RCC 7860 (cell line): ENCODE data around the gene MCL1.
"Not testable (repeated sequence)": the region's sequence is repeated elsewhere in the genome, so short reads cannot be mapped to it uniquely, and the experiment has no call there.

Experiments
- DNase-seq: peaks from one replicate; pipeline ENCODE4 v3.0.0-alpha.2; 2015; ENCODE audit warnings: low spot score
- FAIRE-seq: peaks from 2 replicates; lab custom pipeline; 2012; peaks lifted over from hg19 to GRCh38; lab: Jason Lieb, UNC

The MCL1 gene

GRCh38 chr1:150603711-150604110, 24.3 kb upstream of the MCL1 start:
- FAIRE-seq (no peak), DNase-seq (no peak)

DNA sequence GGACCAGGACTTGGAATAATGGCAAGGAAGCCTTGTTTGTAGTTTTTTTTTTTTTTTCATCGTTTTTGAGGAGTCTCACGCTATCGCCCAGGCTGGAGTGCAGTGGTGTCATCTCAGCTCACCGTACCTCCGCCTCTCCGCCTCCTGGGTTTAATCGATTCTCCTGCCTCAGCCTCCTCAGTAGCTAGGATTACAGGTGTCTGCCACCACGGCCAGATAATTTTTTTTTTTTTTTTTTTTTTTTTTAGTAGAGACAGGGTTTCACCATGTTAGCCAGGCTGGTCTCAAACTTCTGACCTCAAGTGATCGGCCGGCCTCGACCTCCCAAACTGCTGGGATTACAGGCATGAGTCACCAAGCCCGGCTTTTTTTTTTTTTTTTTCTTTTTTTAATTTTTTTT, 23.0 kb upstream of the MCL1 start:
- FAIRE-seq = not testable (repeated sequence)

DNA sequence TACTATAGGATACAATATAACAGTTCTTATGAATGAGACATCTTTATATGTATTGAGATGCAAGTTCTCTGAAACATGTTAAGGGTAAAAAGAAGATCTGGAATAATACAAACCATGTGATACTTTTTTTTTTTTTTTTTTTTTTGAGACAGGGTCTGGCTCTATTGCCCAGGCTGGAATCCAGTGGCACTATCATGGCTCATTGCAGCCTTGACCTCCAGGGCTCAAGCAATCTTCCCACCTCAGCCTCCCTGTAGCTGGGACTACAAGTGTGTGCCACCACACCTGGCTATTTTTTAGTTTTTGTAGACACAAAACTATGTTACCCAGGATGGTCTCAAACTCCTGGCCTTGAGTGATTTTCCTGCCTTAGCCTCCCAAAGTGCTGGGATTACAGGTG, 22.1 kb upstream of the MCL1 start:
- DNase-seq (no peak), FAIRE-seq (no peak)

More for the DNA sequence above, 23.0 kb upstream of the MCL1 start:
- DNase-seq = not testable (repeated sequence)

GRCh38 chr1:150598346-150598745, 18.9 kb upstream of the MCL1 start:
- not testable (repeated sequence) for FAIRE-seq

DNA sequence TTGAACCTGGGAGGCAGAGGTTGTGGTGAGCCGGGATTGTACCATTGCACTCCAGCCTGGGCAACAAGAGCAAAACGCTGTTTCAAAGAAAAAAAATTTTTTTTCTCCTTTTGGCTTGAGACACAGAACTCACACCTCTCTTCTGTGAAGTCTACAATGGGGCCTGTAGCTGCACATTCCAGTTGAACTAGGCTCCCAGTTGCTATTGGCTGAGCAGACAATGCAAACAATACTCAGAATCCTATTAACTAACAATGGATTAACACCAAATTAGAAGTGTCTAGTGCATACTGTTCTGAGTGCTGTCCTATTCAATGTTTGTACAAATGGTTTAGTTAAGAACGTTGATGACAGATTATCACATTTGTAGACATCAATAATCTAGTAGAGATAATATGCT, 17.6 kb upstream of the MCL1 start:
- FAIRE-seq = no peak
- DNase-seq = no peak

More at GRCh38 chr1:150598346-150598745, 18.9 kb upstream of the MCL1 start:
- not testable (repeated sequence) for DNase-seq

- no peak for FAIRE-seq
- DNase-seq = no peak
Measured at GRCh38 chr1:150596095-150596892, 16.9 kb upstream of the MCL1 start.

GRCh38 chr1:150582371-150582770, 3.0 kb upstream of the MCL1 start:
- DNase-seq (no peak), FAIRE-seq (no peak)

GRCh38 chr1:150581962-150582361, 2.6 kb upstream of the MCL1 start:
- FAIRE-seq, DNase-seq: not testable (repeated sequence)

GRCh38 chr1:150581437-150581836, 2.0 kb upstream of the MCL1 start:
- DNase-seq, FAIRE-seq: not testable (repeated sequence)

DNA sequence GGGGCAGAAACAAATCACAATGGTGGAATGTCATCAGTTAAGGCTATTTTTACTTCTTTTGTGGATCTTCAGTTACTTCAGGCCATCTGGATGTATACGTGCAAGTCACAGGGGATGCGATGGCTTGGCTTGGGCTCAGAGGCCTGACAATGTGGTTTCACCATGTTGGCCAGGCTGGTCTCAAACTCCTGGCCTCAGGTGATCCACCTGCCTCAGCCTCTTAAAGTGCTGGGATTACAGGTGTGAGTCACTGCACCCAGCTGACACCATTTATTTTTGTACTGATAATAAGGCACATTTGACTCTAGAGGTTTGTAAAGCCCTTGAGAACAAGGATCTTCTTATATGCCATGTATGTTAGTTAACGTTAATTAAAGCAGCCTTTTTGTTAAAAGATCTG, 1.6 kb upstream of the MCL1 start:
- not testable (repeated sequence) for FAIRE-seq, DNase-seq

DNA sequence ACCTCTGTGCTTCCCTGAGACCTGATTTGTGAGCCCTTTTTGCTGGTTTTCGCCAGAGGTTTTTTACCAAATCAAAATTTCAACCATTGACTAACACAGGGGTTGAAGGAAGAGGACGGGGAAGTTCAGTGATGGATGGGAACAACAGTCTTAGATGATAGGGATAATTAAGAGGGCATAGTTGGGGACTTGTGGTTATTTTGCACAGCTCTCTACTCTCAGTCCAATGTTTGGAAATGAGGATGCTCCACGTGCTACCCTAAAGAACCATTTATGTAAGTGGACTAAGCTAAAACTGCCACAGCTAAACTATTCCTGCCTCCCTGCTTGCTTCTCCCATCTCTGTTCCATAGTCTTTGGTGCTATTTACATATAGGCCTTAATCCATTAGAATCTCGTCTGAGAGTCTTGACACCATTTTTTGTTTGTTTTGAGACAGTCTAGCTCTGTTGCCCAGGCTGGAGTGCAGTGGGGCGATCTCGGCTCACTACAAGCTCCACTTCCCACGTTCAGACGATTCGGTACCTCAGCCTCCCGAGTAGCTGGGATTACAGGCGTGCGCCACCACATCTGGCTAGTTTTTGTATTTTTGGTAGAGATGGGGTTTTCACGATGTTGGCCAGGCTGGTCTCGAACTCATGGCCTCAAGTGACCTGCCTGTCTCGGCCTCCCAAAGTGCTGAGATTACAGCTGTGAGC, 684 bp upstream of the MCL1 start:
- DNase-seq (no peak), FAIRE-seq (no peak)

DNA sequence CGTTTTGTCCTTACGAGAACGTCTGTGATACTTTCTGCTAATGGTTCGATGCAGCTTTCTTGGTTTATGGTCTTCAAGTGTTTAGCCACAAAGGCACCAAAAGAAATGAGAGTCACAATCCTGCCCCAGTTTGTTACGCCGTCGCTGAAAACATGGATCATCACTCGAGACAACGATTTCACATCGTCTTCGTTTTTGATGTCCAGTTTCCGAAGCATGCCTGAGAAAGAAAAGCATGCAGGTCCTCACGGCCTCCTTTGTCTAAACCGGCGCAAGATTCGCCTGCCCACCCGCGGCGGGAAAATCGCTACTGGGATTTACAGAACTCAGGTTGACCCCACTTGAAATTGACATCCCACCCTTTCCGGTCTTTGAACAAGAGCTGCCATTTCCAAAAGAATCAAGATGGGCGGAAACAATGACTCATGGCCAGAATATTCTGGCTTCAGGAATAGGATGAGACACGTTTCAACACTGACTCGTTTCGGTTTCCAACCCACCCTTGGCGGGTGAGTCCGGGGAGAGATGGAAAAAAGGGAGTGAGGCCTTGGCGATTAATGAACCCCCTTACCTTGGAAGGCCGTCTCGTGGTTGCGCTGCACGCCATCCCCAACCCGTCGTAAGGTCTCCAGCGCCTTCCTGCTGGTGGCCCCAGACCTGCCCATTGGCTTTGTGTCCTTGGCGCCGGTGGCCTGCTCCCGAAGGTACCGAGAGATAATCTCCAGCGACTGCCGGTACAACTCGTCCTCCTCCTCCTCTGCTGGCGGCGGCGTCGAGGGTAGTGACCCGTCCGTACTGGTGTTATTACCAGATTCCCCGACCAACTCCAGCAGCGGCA, 919 bp downstream of the MCL1 start:
- peak; percentile 40 for FAIRE-seq
- peak; percentile 81 for DNase-seq

DNA sequence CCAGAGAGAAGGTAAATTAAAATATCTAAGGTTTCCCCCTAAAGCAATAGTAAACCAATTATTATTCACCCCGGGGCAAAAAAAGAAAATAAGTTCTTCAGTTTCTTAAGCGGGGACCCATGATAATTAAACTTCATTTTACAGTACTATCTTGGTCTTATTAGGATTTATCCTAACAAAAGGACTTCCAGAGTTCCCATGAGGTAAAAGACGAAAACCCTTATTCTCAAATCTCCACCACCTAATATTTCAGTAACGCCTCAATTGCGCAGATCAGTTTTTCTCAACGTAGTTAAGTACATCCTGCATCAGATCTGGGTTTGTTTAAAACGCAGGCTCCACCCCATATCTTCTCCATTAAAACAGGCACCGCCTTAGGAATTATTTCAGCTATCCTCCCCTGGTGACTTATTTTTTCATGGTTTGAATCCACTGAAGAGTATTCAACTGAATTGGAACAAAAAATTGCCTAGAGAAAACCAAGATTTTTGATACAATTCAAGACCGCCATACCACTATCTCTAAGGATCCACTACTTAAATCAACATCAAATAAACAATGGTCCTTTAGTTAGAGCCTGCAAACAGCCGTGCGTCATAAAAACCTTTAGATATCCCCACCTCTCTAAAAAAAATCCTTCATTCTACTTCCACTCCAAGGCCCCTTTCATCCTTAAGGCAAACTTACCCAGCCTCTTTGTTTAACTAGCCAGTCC, 1.7 kb downstream of the MCL1 start:
- no peak for FAIRE-seq
- DNase-seq = no peak

- DNase-seq (no peak), FAIRE-seq (no peak)
Measured at GRCh38 chr1:150576794-150577556, 2.4 kb downstream of the MCL1 start.

DNA sequence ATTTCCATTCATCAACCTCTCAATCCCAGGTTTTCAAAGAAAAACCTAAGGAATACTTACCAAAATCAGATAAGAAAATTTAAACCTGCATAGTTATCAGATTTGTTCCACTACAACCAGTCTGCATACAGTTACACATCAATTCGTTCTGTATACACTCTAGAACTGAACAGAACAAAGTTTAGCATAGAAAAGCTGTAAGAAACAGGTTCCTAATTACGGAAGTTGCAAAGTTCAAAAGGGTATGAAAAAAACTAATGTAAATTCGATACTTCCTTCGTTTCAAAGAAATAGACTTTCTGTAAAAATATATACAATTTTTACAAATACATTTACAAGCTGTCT, 3.1 kb downstream of the MCL1 start:
- no peak for FAIRE-seq

GRCh38 chr1:150575518-150576366, 3.7 kb downstream of the MCL1 start:
- no peak for DNase-seq

More for the DNA sequence above, 3.1 kb downstream of the MCL1 start:
- DNase-seq = no peak

DNA sequence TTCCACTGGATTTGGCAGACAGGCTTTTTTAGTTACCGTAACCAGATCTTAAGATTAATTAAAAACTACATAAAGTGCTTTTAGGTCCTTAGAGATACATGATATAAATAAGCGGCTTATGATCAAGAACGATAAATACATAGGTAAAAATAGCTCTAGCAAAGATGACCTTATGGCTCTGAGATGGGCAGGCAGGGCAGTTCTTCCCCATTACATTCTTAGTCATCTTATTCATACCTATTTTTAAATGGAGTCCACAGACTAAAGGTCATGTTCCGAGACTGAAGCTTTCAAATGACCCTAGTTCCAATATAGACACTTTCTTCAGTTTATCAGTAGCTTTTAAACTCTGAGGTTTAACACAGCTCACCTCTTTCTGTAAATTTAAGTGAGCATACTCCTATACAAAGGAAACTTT, 4.3 kb downstream of the MCL1 start:
- no peak for DNase-seq
- no peak for FAIRE-seq

More at GRCh38 chr1:150575518-150576366, 3.7 kb downstream of the MCL1 start:
- FAIRE-seq = no peak

DNA sequence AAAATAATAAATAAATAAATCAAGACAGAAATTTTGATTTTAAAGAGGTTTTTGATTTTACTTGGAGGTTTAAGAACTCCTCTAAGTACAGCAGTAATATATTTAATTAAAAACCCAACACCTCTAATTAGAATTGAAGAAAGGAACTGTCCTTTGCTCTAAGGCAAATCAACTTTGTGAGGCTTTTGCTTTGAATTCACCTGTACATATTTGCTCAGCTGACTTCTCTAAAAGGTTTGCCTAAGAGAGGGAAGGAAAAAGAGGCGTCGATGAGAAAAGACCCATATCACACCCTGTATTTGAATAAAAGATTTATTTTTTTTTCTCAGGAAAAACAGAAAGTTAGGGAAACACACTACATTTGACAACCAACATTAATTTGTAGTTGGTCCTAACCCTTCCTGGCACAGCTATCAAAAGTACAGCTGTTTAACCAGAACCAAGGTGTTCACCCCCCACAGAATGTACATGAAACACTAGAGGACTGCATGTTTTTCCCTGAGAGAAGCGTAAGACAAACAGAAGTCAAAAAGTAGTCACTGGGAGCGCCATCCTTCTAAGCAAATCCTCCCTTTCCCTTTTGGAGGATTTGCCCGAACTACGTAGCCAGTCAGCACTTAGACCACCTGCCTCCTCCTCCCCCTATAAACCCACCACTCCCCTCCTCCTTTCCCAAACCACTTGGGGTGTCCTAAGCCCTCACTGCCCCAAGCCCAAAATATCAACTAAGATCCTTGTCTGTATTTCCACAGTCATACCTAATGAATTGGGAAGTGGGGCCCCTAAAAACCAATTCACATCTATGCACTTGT, 4.9 kb downstream of the MCL1 start:
- DNase-seq = no peak
- no peak for FAIRE-seq
